UCSD-AML1 (cell line): ENCODE measurements around the gene ABHD6.

Experiments
- DNase-seq: peaks from one replicate; lab custom pipeline; 2025; ENCODE audit not compliant: unreplicated experiment; lab: John Stamatoyannopoulos, UW

Gene ABHD6

DNA sequence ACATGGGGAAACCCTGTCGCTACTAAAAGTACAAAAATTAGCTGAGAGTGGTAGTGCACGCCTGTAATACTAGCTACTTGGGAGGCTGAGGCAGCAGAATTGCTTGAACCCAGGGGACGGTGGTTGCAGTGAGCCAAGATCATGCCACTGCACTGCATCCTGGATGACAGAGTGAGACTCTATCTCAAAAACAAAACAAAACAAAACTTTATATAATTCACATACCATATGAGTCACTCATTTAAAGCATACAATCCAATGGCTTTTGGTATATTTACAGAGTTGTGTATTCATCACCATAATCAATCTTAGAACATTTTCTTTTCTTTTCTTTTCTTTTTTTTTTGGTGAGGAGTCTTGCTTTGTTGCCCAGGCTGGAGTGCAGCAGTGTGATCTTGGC is 103.8 kb downstream of the ABHD6 start:
- no peak for DNase-seq

DNA sequence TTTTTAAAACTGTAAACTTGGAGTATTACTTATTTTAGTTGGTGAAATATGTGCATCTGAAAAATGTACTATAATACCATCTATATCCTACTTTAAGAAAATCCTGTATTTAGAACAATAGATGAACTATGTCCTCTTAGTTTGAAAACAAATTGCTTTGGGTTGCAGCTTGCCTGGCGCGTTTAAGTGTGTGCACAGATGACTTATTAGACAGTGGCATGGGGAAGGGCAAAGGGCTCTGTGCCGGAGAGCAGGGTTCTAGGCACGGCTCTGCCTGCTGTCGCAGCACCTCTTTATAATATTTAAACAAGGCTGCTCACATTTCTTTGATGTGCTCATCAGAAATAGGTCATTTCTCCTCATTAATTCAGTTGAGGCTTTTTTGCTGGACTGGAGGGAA is 105.1 kb downstream of the ABHD6 start:
- no peak for DNase-seq
